GM12891 (cell line): Measurements from ENCODE around the gene PSMB7.

Source experiments
- POLR2A ChIP-seq: IDR thresholded peaks from 2 replicates; pipeline ENCODE4 v1.6.1; 2011; ENCODE audit warnings: low read depth, low read length, control low read depth
- POLR2AphosphoS5 ChIP-seq: IDR thresholded peaks from 2 replicates; pipeline ENCODE4 v1.6.1; 2011; ENCODE audit warnings: low read depth, low read length, control low read depth
- TAF1 ChIP-seq: IDR thresholded peaks from 2 replicates; pipeline ENCODE4 v1.6.1; 2011; ENCODE audit warnings: low read depth, low read length, control low read depth

DNA sequence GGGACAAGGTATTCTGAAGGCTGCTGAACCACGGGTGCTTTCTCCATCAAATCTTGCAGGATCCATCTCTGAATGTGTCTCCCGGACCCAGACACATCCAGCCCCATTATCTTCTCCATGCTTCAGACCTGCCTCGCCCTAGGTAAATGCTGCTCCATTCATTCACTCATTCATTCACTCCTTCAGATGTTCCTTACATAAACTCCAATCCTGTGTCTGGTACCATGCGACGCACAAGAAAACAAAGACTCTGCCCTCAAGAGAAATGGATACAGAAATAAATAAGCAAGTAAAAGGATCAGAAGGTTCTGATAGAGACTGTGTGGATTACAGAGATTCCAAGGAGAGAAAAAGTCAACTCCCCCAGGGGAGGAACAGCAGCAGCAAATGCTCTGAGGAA is 7.9 kb upstream of the PSMB7 start:
- TF ChIP-seq POLR2AphosphoS5 (no peak), TAF1 (no peak), POLR2A (no peak)
